ENCODE data around the gene ASIC2. TPM values are rescaled to one million over a fixed set of nuclear protein-coding genes. Genes with fewer than 3 reads are reported as not detected.

The ASIC2 gene
- total RNA-seq, 1 donor from 2014 or later: not detected

GRCh38 chr17:33013596-33014375 is 279.3 kb downstream of the ASIC2 start:
- no peak for DNase-seq (ENCODE audit: low spot score)
- Mint-ChIP-seq H3K36me3 (ENCODE audit: low read depth, unreplicated experiment) (no peaks in the 10 kb centered on the region), H3K4me3 (ENCODE audit: unreplicated experiment) (no peak overlapping the region), H3K27me3 (ENCODE audit: unreplicated experiment) (peaks cover 5% of the 10 kb centered on the region), H3K9me3 (ENCODE audit: unreplicated experiment) (no peaks in the 10 kb centered on the region), H3K27ac (ENCODE audit: unreplicated experiment) (peak overlapping the region; percentile 49), H3K4me1 (ENCODE audit: unreplicated experiment) (no peaks in the 10 kb centered on the region)
- no peak for TF ChIP-seq CTCF (IDR thresholded peaks at IDR 0.05; ENCODE audit: unreplicated experiment)

- no peak for TF ChIP-seq CTCF (IDR thresholded peaks at IDR 0.05; ENCODE audit: unreplicated experiment)
- H3K4me3 Mint-ChIP-seq (ENCODE audit: unreplicated experiment): no peak overlapping the region
- H3K4me1 Mint-ChIP-seq (ENCODE audit: unreplicated experiment): no peaks in the 10 kb centered on the region
- H3K27ac Mint-ChIP-seq (ENCODE audit: unreplicated experiment): no peak overlapping the region
- no peaks in the 10 kb centered on the region for H3K36me3 Mint-ChIP-seq (ENCODE audit: low read depth, unreplicated experiment)
- peaks cover 2% of the 10 kb centered on the region for H3K27me3 Mint-ChIP-seq (ENCODE audit: unreplicated experiment)
- no peak for DNase-seq (ENCODE audit: low spot score)
- H3K9me3 Mint-ChIP-seq (ENCODE audit: unreplicated experiment): no peaks in the 10 kb centered on the region
Measured at GRCh38 chr17:33012522-33013033, 280.5 kb downstream of the ASIC2 start.

GRCh38 chr17:33009636-33010035 is 283.5 kb downstream of the ASIC2 start:
- Mint-ChIP-seq H3K4me3 (ENCODE audit: unreplicated experiment) (no peak overlapping the region), H3K36me3 (ENCODE audit: low read depth, unreplicated experiment) (no peaks in the 10 kb centered on the region), H3K4me1 (ENCODE audit: unreplicated experiment) (no peaks in the 10 kb centered on the region), H3K27me3 (ENCODE audit: unreplicated experiment) (no peaks in the 10 kb centered on the region), H3K9me3 (ENCODE audit: unreplicated experiment) (no peaks in the 10 kb centered on the region), H3K27ac (ENCODE audit: unreplicated experiment) (no peak overlapping the region)
- no peak for DNase-seq (ENCODE audit: low spot score)
- TF ChIP-seq CTCF (IDR thresholded peaks at IDR 0.05; ENCODE audit: unreplicated experiment): no peak

- DNase-seq (ENCODE audit: low spot score): no peak
- Mint-ChIP-seq H3K4me3 (ENCODE audit: unreplicated experiment) (no peak overlapping the region), H3K36me3 (ENCODE audit: low read depth, unreplicated experiment) (no peaks in the 10 kb centered on the region), H3K9me3 (ENCODE audit: unreplicated experiment) (no peaks in the 10 kb centered on the region), H3K4me1 (ENCODE audit: unreplicated experiment) (no peaks in the 10 kb centered on the region), H3K27ac (ENCODE audit: unreplicated experiment) (no peak overlapping the region), H3K27me3 (ENCODE audit: unreplicated experiment) (peaks cover 6% of the 10 kb centered on the region)
- no peak for TF ChIP-seq CTCF (IDR thresholded peaks at IDR 0.05; ENCODE audit: unreplicated experiment)
Measured at GRCh38 chr17:33007186-33007585, 285.9 kb downstream of the ASIC2 start.

GRCh38 chr17:33002246-33002645 is 290.8 kb downstream of the ASIC2 start:
- Mint-ChIP-seq H3K4me1 (ENCODE audit: unreplicated experiment) (no peaks in the 10 kb centered on the region), H3K9me3 (ENCODE audit: unreplicated experiment) (no peaks in the 10 kb centered on the region), H3K4me3 (ENCODE audit: unreplicated experiment) (no peak overlapping the region), H3K36me3 (ENCODE audit: low read depth, unreplicated experiment) (no peaks in the 10 kb centered on the region), H3K27me3 (ENCODE audit: unreplicated experiment) (peaks cover 6% of the 10 kb centered on the region), H3K27ac (ENCODE audit: unreplicated experiment) (no peak overlapping the region)
- TF ChIP-seq CTCF (IDR thresholded peaks at IDR 0.05; ENCODE audit: unreplicated experiment): no peak
- no peak for DNase-seq (ENCODE audit: low spot score)

Measured in endothelial cell (in vitro differentiated cells).